ENCODE measurements around the gene SNX11.

The SNX11 gene

GRCh38 chr17:48131216-48131824 is 23.8 kb downstream of the SNX11 start:
- no peak for DNase-seq (ENCODE audit: low read depth in 2 of 2)

GRCh38 chr17:48132385-48132784 is 24.8 kb downstream of the SNX11 start:
- DNase-seq (ENCODE audit: low read depth in 2 of 2): no peak

DNA sequence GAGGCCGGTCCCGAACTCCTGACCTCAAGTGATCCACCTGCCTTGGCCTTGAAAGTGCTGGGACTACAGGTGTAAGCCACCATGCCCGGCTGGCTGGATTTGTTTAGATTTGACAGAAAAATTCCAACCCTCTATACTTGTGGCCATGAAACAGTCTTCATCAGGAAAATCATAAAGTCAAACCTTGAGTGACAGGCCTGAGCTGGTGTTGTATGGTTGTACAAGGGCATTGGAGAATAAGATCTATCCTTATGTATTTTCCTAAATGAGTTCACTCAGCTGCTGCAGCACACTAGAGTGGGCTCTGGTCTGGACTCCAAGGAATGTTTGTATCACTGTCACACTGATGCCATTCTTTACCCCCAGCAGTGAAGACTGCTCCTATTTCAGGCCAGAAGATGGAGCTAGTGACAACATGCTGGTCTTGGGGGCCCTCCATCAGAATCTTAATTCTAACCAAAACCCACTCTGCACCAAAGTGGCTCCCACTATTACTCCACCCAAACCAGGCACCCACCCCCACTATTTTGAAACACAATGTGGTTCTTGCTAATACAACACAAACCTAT is 27.4 kb downstream of the SNX11 start:
- no peak for DNase-seq (ENCODE audit: low read depth in 2 of 2)

DNA sequence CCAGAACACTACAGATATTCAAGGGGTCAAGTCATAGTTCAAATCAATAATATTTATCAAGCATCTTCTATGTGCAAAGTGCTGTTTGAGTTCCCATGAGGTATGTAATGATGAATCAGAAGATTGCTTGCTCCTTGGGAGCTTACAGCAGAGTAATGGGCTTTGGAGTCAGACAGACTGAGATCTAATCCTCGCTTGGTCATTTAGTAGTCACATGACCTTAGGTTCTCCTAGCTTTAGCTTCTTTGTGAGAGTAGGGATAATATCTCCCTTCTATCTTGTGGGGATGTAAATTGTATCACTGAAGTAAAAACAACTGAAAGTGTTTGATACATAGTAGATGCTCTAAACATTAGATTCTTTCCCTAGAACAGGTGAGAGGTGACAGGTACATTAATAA is 30.1 kb downstream of the SNX11 start:
- DNase-seq (ENCODE audit: low read depth in 2 of 2): no peak

DNA sequence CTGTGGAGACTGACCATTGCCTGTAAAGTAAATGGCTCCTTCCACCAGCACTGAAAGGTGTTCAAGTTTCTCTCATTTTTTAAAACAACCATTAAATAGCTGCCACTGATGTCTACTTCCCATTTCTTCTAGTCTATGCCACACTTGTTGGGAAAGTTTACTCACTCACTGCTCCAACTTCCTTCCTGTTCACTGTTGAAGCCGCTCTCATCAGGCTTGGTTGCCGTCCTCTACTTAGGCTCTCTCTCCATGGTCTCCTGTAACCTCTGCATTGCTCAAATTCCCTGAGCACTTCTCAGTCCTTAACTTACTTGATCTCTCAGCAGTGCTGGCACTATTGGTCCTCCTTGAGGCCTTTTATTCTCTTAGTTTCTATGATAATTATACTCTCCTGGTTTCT is 32.4 kb downstream of the SNX11 start:
- no peak for DNase-seq (ENCODE audit: low read depth in 2 of 2)

- no peak for DNase-seq (ENCODE audit: low read depth in 2 of 2)
These were observed 36.1 kb downstream of the SNX11 start for GRCh38 chr17:48143629-48144028.

DNA sequence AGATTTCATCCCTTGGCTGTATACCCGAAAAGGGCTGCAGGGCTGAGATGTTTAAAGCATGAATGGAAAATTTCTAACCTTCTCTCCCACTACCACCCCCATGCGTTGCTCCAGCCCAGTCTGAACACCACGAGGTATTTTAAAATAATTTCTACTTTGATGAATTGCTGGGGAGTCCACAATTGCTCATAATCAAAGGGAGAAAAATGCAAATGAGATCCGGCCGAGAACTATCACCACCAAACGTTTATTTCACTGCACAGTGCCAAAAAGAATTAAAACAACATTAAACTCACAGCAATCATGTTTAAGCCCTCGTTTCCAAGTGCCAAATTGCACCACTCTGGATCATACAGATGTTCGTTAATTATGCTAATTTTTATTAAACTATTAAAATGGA is 36.7 kb downstream of the SNX11 start:
- DNase-seq (ENCODE audit: low read depth in 2 of 2): no peak

DNA sequence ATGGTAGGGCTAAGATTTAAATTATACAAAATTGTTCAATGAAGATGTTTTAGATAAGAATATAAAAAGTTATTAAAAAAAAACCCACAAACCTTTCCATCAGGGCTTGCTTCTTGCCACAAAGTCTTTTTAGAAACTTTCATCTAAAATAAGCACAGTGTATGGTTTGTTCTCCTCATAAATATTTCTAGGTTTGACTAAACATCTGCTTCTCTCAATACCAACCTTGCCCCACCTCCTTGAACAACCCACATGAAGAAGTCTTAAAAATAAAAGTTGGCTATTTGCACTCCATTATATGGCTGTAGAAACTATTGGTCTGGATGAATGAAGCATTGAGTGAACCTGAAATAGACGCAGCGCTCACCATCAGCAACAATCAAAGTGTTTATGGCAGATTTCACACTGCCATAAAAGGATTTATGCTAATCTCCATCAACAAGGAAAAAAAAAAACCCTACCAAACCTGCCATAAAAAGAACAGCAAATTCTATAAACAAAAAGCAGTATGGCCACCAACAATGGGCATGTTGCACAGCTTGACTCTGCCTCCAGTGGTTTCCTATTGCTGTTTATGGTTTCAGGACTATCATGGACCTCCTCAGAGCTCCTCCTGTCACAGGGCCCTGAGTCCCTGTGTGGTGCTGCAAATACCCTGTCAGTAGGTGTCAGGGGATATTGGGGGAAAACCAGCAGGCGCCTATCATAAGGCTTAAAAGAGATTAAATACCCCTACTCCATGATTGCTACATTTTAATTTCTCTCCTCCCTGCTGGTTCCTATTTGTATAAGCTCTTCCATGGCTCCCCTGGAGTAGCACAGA is 37.6 kb downstream of the SNX11 start:
- no peak for DNase-seq (ENCODE audit: low read depth in 2 of 2)

DNA sequence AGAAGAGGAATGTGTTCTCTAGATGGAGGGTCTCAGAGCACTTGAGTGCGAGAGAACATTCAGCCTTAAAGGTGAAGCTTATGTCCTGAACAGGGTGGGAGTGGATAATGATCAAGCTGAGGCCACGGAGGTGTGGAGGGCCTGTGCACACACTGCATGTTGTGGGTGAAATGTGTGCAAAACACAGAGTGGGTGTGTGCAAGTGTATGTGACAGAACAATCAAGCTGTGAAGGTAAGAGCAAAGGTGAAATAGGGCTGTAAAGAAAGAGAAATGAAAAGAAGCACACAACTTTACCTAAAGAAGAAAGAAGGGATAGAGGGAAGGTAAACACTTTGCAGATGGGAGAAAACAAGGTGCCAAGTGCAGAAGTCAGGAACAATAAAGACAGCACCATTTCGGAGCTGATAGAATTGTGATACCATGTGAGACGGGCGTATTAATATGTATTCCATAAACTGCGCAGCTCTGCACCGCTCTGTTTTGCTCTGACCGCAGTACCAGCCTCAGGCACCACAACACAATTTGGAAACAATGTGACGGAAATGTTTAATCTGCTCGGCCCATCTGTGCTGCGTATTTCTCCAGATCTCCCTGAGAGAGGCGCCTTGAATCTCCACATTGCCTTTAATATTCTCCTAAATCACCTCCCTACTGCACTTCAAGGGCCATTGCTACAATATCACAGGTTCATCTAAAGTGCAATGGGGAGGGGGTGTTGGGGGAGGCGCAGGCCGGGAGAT is 40.6 kb downstream of the SNX11 start:
- no peak for DNase-seq (ENCODE audit: low read depth in 2 of 2)

DNA sequence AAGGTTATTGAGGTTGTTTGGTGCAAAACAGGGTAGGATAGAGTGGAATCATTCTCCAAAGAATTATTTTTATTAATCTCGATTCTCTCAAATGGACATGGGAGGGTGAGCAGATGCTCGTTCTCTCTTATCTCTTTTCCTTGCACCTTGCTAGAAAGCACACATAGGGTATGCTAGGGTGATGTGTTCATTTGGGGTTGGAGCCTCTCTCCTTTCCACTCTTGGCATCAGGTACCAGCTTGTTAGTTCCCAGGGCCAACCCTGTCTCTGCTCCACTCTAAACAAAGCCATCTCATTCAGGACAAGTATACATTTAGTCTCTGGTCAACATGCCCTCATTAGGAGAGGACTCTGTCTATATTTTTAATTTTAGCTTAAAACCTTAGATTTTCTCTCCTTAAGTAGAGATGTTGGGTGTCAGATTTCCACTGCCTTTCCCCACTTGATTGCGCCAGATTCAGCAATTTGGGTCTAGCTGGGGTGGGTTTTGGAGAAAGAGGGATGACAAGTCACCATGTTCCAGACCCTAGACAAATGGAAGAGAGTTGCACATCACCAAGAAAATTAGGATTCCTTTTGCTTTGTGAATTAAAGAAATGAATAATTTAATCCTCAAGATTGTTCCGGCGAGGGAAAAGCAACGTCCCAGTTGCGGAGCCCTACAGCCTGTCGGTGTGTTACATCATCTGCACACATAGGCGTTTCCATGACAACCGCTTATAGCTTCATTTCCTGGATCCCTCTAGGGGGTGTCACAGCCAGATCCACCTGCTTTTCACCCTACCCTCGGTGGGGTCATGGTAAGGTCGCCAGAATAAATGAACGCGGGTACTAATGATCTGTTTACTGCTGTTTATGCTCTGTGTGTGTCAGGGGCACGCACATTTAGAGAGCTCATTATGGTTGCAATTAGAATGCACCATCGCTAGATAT is 41.6 kb downstream of the SNX11 start:
- DNase-seq (ENCODE audit: low read depth in 2 of 2): no peak

- DNase-seq (ENCODE audit: low read depth in 2 of 2): no peak
These were observed 42.4 kb downstream of the SNX11 start for GRCh38 chr17:48149787-48150463.

GRCh38 chr17:48150597-48151001 is 43.0 kb downstream of the SNX11 start:
- DNase-seq (ENCODE audit: low read depth in 2 of 2): no peak

DNA sequence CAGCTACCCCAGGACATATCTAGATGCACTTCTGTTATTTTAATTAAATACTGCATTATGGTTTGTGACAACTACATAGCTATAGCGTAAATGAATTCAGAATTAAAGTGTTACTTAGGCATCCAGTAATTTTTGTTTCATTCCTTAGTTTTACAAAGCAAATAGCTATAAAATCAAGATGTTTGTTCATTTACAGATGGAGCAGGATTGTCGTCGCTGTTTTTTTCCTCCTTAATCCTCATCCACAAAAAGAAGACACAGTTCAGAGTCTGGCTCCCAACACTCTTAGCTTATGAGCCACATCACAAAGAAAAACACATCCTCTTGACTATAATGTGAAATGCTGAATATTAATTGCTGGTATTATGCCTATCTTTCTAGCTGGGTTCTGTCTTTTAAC is 43.7 kb downstream of the SNX11 start:
- DNase-seq (ENCODE audit: low read depth in 2 of 2): no peak

DNA sequence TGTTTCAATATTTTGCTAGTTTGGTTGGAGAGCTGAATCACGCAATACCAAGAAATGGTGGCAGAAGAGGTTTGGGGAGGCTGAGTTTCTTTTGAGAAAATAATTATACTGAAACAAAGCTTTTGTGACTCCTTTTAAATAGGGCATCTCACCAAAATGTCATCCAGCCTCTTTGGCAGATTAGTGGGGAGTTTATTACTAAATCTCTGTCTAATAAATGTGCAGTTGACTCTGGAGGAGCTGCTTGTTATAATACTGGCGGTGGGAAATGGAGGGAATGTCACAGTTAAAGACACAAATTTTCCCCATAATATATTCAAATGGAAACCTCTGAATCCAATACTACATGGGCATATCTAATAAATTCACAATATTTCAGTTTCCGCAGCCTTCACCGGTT is 44.7 kb downstream of the SNX11 start:
- no peak for DNase-seq (ENCODE audit: low read depth in 2 of 2)

GRCh38 chr17:48153691-48154358 is 46.3 kb downstream of the SNX11 start:
- no peak for DNase-seq (ENCODE audit: low read depth in 2 of 2)

DNA sequence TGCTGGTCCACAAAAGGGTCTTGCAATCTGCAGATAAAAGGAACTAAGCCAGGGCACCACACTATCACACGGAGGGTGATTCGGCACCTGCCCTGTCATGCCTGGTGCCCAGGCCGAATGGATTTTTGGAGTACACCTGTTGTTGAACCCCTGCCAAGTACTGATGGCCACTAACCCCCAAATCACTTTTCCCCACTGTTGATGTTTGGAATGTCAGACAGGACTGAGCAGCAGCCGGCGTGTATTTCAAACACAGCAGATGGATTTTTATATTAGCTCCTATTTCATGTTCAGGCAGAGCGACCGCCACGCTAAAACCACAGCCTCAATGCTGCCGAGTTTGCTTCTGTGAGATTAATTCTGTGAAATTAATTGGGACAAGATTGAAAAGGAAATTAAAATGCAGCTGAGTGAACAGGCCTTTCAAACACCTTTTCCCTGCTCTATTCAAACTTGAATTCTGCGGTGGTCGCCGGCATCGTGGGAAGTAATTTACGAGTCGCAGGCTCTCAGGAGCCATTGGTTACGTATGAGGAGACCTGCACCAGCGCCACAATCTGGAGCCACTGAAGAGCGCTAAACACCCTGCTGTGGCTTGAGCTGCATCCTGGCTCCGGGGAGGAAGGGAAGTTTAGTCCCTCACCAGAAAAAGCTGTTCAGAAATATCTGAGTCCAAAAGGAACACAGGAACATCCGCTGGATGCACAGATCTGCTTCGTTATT is 48.5 kb downstream of the SNX11 start:
- no peak for DNase-seq (ENCODE audit: low read depth in 2 of 2)

DNA sequence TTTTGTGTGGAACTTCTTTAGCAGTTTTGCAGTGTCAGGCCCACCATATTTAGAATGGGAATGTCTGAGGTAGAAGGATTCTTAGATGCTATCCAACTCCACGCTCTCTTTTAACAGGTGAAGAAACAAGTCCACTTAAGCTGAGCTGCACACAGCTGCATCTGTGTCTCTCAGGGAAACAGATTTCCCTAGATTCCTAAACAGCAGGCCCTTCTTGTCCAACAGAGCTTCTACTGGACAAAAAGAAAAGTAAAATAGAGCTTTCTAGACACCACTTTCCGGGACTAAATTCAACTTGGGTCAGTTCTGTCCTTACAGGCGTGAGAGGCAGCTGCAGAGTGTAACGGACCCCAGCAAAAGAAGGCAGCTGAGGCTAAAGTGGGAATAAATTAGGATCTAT is 51.7 kb downstream of the SNX11 start:
- DNase-seq (ENCODE audit: low read depth in 2 of 2): no peak

- no peak for DNase-seq (ENCODE audit: low read depth in 2 of 2)
These were observed 52.9 kb downstream of the SNX11 start for GRCh38 chr17:48160177-48161081.

All from stimulated activated CD8-positive, alpha-beta memory T cell treated with anti-CD3 and anti-CD28 coated beads, Interleukin-15, amount 100 ng/mL, for 48 hours (primary cell).